Trophoblast cell (in vitro differentiated cells and primary cell): ENCODE results near the gene GTF3C5.
A peak's percentile ranks its signal among the peaks of the same experiment; 100 is the strongest.
"Not testable (repeated sequence)": the region's sequence is repeated elsewhere in the genome, so short reads cannot be mapped to it uniquely, and the experiment has no call there.

Experiments used
- DNase-seq, 2 donors: peaks; one replicate each; pipeline ENCODE4 v3.0.0-alpha.2; 2016
- H2AFZ ChIP-seq: 2 replicates; pipeline ENCODE4 v1.6.1; 2013; ENCODE audit warnings: low read length, moderate library complexity, mild to moderate bottlenecking; ENCODE audit not compliant: insufficient read depth, poor library complexity
- H2AK5ac ChIP-seq: 2 replicates; pipeline ENCODE4 v1.6.1; 2013; ENCODE audit warnings: mild to moderate bottlenecking, low read length
- H2BK120ac ChIP-seq: 2 replicates; pipeline ENCODE4 v1.6.1; 2013; ENCODE audit warnings: low read length, mild to moderate bottlenecking, moderate library complexity; ENCODE audit not compliant: insufficient read depth, poor library complexity
- H2BK12ac ChIP-seq: 2 replicates; pipeline ENCODE4 v1.6.1; 2013; ENCODE audit warnings: mild to moderate bottlenecking, low read length, moderate library complexity
- H2BK5ac ChIP-seq: 2 replicates; pipeline ENCODE4 v1.6.1; 2013; ENCODE audit warnings: low read length, low read depth, moderate library complexity, mild to moderate bottlenecking; ENCODE audit not compliant: poor library complexity
- H3K14ac ChIP-seq: 2 replicates; pipeline ENCODE4 v1.6.1; 2013; ENCODE audit warnings: mild to moderate bottlenecking, low read length
- H3K18ac ChIP-seq: 2 replicates; pipeline ENCODE4 v1.6.1; 2013; ENCODE audit warnings: mild to moderate bottlenecking, low read length
- H3K23ac ChIP-seq: 2 replicates; pipeline ENCODE4 v1.6.1; 2013; ENCODE audit warnings: low read length
- H3K27ac ChIP-seq: 2 replicates; pipeline ENCODE4 v1.5.1; 2013; ENCODE audit warnings: low read depth, mild to moderate bottlenecking, inconsistent platforms, low read length, moderate library complexity
- H3K27me3 ChIP-seq: 2 replicates; pipeline ENCODE4 v1.6.1; 2013; ENCODE audit warnings: inconsistent platforms, mild to moderate bottlenecking, low read length, moderate library complexity; ENCODE audit not compliant: insufficient read depth
- H3K36me3 ChIP-seq, 2 experiments: 1 replicate in 1 of 2; 2 replicates in 1 of 2; pipeline ENCODE4 v1.6.1; 2013; ENCODE audit warnings: low read length in 2 of 2, mild to moderate bottlenecking in 2 of 2, moderate library complexity in 1 of 2; ENCODE audit not compliant: insufficient read depth in 2 of 2, control insufficient read depth in 1 of 2
- H3K4ac ChIP-seq: 2 replicates; pipeline ENCODE4 v1.6.1; 2013; ENCODE audit warnings: low read depth, mild to moderate bottlenecking, low read length, moderate library complexity
- H3K4me1 ChIP-seq, 2 experiments: 1 replicate in 1 of 2; 2 replicates in 1 of 2; pipeline ENCODE4 v1.6.1; 2013; ENCODE audit warnings: low read length in 2 of 2, mild to moderate bottlenecking in 2 of 2, moderate library complexity in 1 of 2; ENCODE audit not compliant: insufficient read depth in 2 of 2, control insufficient read depth in 1 of 2
- H3K4me2 ChIP-seq: 2 replicates; pipeline ENCODE4 v1.6.1; 2013; ENCODE audit warnings: inconsistent platforms, mild to moderate bottlenecking, low read length, moderate library complexity
- H3K4me3 ChIP-seq: 2 replicates; pipeline ENCODE4 v1.5.1; 2013; ENCODE audit warnings: mild to moderate bottlenecking, low read depth, low read length, inconsistent platforms
- H3K79me1 ChIP-seq: one replicate; pipeline ENCODE4 v1.6.1; 2013; ENCODE audit warnings: low read length
- H3K79me2 ChIP-seq: 2 replicates; pipeline ENCODE4 v1.6.1; 2013; ENCODE audit warnings: low read length, mild to moderate bottlenecking; ENCODE audit not compliant: control insufficient read depth, insufficient read depth, poor library complexity
- H3K9ac ChIP-seq: 2 replicates; pipeline ENCODE4 v1.6.1; 2013; ENCODE audit warnings: mild to moderate bottlenecking, low read length
- H3K9me3 ChIP-seq: 2 replicates; pipeline ENCODE4 v1.6.1; 2013; ENCODE audit warnings: low read depth, mild to moderate bottlenecking, control low read depth, inconsistent platforms, low read length; ENCODE audit not compliant: insufficient read depth
- H4K12ac ChIP-seq: 2 replicates; pipeline ENCODE4 v1.6.1; 2013; ENCODE audit warnings: low read depth, mild to moderate bottlenecking, low read length, moderate library complexity
- H4K8ac ChIP-seq: 2 replicates; pipeline ENCODE4 v1.6.1; 2013; ENCODE audit warnings: low read depth, mild to moderate bottlenecking, low read length, moderate library complexity
- H4K91ac ChIP-seq: one replicate; pipeline ENCODE4 v1.6.1; 2013; ENCODE audit warnings: low read depth, mild to moderate bottlenecking, low read length, moderate library complexity
- WGBS: extraction: QIAGEN DNeasy Blood & Tissue Kit; methylation state at CpG from one replicate; pipeline ENCODE4 v1.1.7; 2013; ENCODE audit warnings: missing lambda C conversion rate; ENCODE audit not compliant: insufficient read length, insufficient coverage; ENCODE audit errors: extremely low coverage; 5-methylcytosine and 5-hydroxymethylcytosine counted together

GTF3C5 gene

GRCh38 chr9:132989998-132990557 is 40.7 kb upstream of the GTF3C5 start:
- not testable (repeated sequence) for H3K4me2 ChIP-seq, H3K9ac ChIP-seq, H4K8ac ChIP-seq, H3K27me3 ChIP-seq, H4K91ac ChIP-seq, H3K23ac ChIP-seq, H2BK12ac ChIP-seq, H3K79me1 ChIP-seq, H3K4ac ChIP-seq, H2BK120ac ChIP-seq, H3K4me1 ChIP-seq, H2BK5ac ChIP-seq, H4K12ac ChIP-seq, H3K27ac ChIP-seq, H3K79me2 ChIP-seq, H3K18ac ChIP-seq, H2AFZ ChIP-seq, H3K36me3 ChIP-seq, DNase-seq, H2AK5ac ChIP-seq, H3K14ac ChIP-seq, H3K9me3 ChIP-seq, H3K4me3 ChIP-seq
- WGBS, result no CpG with 5 or more reads among the region's 4 CpGs

- no peak overlapping the region for H3K4me2 ChIP-seq
- H2BK120ac ChIP-seq, result no peak overlapping the region
- WGBS, result no CpG with 5 or more reads among the region's 14 CpGs
- H3K27ac ChIP-seq, result no peak overlapping the region
- H3K79me2 ChIP-seq, result no peaks in the 10 kb centered on the region
- no peak overlapping the region for H2BK5ac ChIP-seq
- H3K36me3 ChIP-seq, result no peaks in the 10 kb centered on the region
- H3K18ac ChIP-seq, result no peak overlapping the region
- no peak overlapping the region for H2BK12ac ChIP-seq
- H4K91ac ChIP-seq, result no peak overlapping the region
- no peak overlapping the region for H3K9ac ChIP-seq
- no peak overlapping the region for H3K14ac ChIP-seq
- H3K4me1 ChIP-seq, result peaks cover 0 to 9% of the 10 kb centered on the region in 2 experiments
- no peak overlapping the region for H4K12ac ChIP-seq
- H4K8ac ChIP-seq, result no peak overlapping the region
- peaks cover 2% of the 10 kb centered on the region for H3K9me3 ChIP-seq
- H2AFZ ChIP-seq, result no peak overlapping the region
- H2AK5ac ChIP-seq, result no peak overlapping the region
- no peak overlapping the region for H3K4me3 ChIP-seq
- DNase-seq, result no peak
- no peak overlapping the region for H3K4ac ChIP-seq
- no peaks in the 10 kb centered on the region for H3K79me1 ChIP-seq
- H3K27me3 ChIP-seq, result no peaks in the 10 kb centered on the region
- H3K23ac ChIP-seq, result no peak overlapping the region
These were observed 40.0 kb upstream of the GTF3C5 start for GRCh38 chr9:132990781-132991180.

- no CpG with 5 or more reads among the region's 16 CpGs for WGBS
- Histone ChIP-seq H3K27me3 (no peaks in the 10 kb centered on the region), H2BK12ac (no peak overlapping the region), H4K12ac (no peak overlapping the region), H4K8ac (no peak overlapping the region), H3K79me1 (no peaks in the 10 kb centered on the region), H3K4me3 (no peak overlapping the region), H3K4me2 (no peak overlapping the region), H3K36me3 (no peaks in the 10 kb centered on the region), H3K9ac (no peak overlapping the region), H4K91ac (no peak overlapping the region), H2BK5ac (no peak overlapping the region), H3K9me3 (peaks cover 2% of the 10 kb centered on the region), H2AFZ (no peak overlapping the region), H3K27ac (no peak overlapping the region), H3K14ac (no peak overlapping the region), H3K79me2 (no peaks in the 10 kb centered on the region), H3K4me1 (peaks cover 0 to 9% of the 10 kb centered on the region in 2 experiments), H2AK5ac (no peak overlapping the region), H3K4ac (no peak overlapping the region), H3K23ac (no peak overlapping the region), H2BK120ac (no peak overlapping the region), H3K18ac (no peak overlapping the region)
- no peak for DNase-seq
These were observed 39.2 kb upstream of the GTF3C5 start for GRCh38 chr9:132991351-132992300.

- peaks cover 0 to 9% of the 10 kb centered on the region in 2 experiments for H3K4me1 ChIP-seq
- H3K79me1 ChIP-seq, result no peaks in the 10 kb centered on the region
- H3K23ac ChIP-seq, result no peak overlapping the region
- peak overlapping the region; percentile 32 for H4K8ac ChIP-seq
- H3K27ac ChIP-seq, result no peak overlapping the region
- no CpG with 5 or more reads among the region's 14 CpGs for WGBS
- DNase-seq, result no peak
- no peak overlapping the region for H3K14ac ChIP-seq
- no peak overlapping the region for H2AFZ ChIP-seq
- H3K79me2 ChIP-seq, result no peaks in the 10 kb centered on the region
- no peak overlapping the region for H4K12ac ChIP-seq
- no peak overlapping the region for H3K18ac ChIP-seq
- no peak overlapping the region for H3K9ac ChIP-seq
- H3K36me3 ChIP-seq, result no peaks in the 10 kb centered on the region
- H2BK5ac ChIP-seq, result no peak overlapping the region
- H2AK5ac ChIP-seq, result no peak overlapping the region
- H3K4me2 ChIP-seq, result no peak overlapping the region
- peak overlapping the region; percentile 3 for H4K91ac ChIP-seq
- no peak overlapping the region for H2BK12ac ChIP-seq
- H3K4me3 ChIP-seq, result no peak overlapping the region
- H2BK120ac ChIP-seq, result no peak overlapping the region
- no peak overlapping the region for H3K4ac ChIP-seq
- no peaks in the 10 kb centered on the region for H3K27me3 ChIP-seq
- peaks cover 2% of the 10 kb centered on the region for H3K9me3 ChIP-seq
These were observed 37.3 kb upstream of the GTF3C5 start for GRCh38 chr9:132993511-132993939.
